Left ventricle myocardium inferior (tissue), 1 donor: Measurements from ENCODE around the gene DOHH. TPM values are rescaled to one million over a fixed set of nuclear protein-coding genes. Genes with fewer than 3 reads are reported as not detected.
"Not testable (repeated sequence)": the region's sequence is repeated elsewhere in the genome, so short reads cannot be mapped to it uniquely, and the experiment has no call there.

Source experiments
- DNase-seq: peaks from one replicate; pipeline ENCODE4 v3.0.0-alpha.2; 2020
- H3K27ac ChIP-seq: fragments of 200-600 bp; replicated peaks from 2 replicates; pipeline ENCODE4 v1.8.0; 2021
- H3K27me3 ChIP-seq: fragments of 200-600 bp; 2 replicates; pipeline ENCODE4 v1.8.0; 2021; ENCODE audit warnings: low read depth
- H3K36me3 ChIP-seq: fragments of 200-600 bp; 2 replicates; pipeline ENCODE4 v1.8.0; 2021
- H3K4me1 ChIP-seq: fragments of 200-600 bp; 2 replicates; pipeline ENCODE4 v1.8.0; 2021
- H3K4me3 ChIP-seq: fragments of 200-600 bp; 2 replicates; pipeline ENCODE4 v1.8.0; 2021; ENCODE audit warnings: mild to moderate bottlenecking, moderate library complexity
- H3K9me3 ChIP-seq: fragments of 200-600 bp; replicated peaks from 2 replicates; pipeline ENCODE4 v1.8.0; 2021
- CTCF ChIP-seq: fragments of 200-600 bp; IDR thresholded peaks from 2 replicates; pipeline ENCODE4 v1.8.0; 2021; ENCODE audit warnings: antibody characterized with exemption, mild to moderate bottlenecking, borderline replicate concordance
- intact Hi-C: fragments of 100-400 bp; cut with micrococcal nuclease; formaldehyde crosslinking; loops from one replicate; pipeline ENCODE4 v1.11.0; 2022
- total RNA-seq: library from RNA; stranded (reverse); fragmentation: NEBNext Ultra II Directional; extraction: Animal tissue kit (Norgen Biotek cat#: 25700); gene quantifications from one replicate; pipeline ENCODE4 v1.2.1, GENCODE V29; 2021
- donor health status: DM: no; HTN: yes; CAD: no; lungs with severe emphysema.

DOHH gene
- total RNA-seq, 1 donor from 2014 or later = 11.1 TPM

GRCh38 chr19:3455960-3456601, 44.4 kb downstream of the DOHH start:
- TF ChIP-seq CTCF = no peak
- H3K27me3 ChIP-seq = no peaks in the 10 kb centered on the region
- intact Hi-C loops = no loop called here
- no peak overlapping the region for H3K4me3 ChIP-seq
- no peaks in the 10 kb centered on the region for H3K9me3 ChIP-seq
- H3K27ac ChIP-seq = peak overlapping the region; percentile 90
- no peak for DNase-seq
- peaks cover 66% of the 10 kb centered on the region for H3K36me3 ChIP-seq
- H3K4me1 ChIP-seq = peaks cover 50% of the 10 kb centered on the region

- Histone ChIP-seq H3K27ac (no peak overlapping the region), H3K27me3 (no peaks in the 10 kb centered on the region), H3K4me3 (no peak overlapping the region), H3K4me1 (peaks cover 56% of the 10 kb centered on the region), H3K9me3 (no peaks in the 10 kb centered on the region), H3K36me3 (peaks cover 63% of the 10 kb centered on the region)
- DNase-seq = no peak
- no peak for TF ChIP-seq CTCF
- intact Hi-C loops = no loop called here
Measured at GRCh38 chr19:3455393-3455955, 45.0 kb downstream of the DOHH start.

GRCh38 chr19:3454656-3455392, 45.6 kb downstream of the DOHH start:
- H3K27ac ChIP-seq = no peak overlapping the region
- intact Hi-C loops = no loop called here
- no peak overlapping the region for H3K4me3 ChIP-seq
- H3K27me3 ChIP-seq = no peaks in the 10 kb centered on the region
- TF ChIP-seq CTCF = no peak
- H3K9me3 ChIP-seq = no peaks in the 10 kb centered on the region
- peaks cover 67% of the 10 kb centered on the region for H3K36me3 ChIP-seq
- no peak for DNase-seq
- peaks cover 53% of the 10 kb centered on the region for H3K4me1 ChIP-seq

GRCh38 chr19:3453840-3454239, 46.6 kb downstream of the DOHH start:
- no peak overlapping the region for H3K4me3 ChIP-seq
- TF ChIP-seq CTCF = no peak
- no peak overlapping the region for H3K27ac ChIP-seq
- peaks cover 43% of the 10 kb centered on the region for H3K4me1 ChIP-seq
- intact Hi-C loops = no loop called here
- peaks cover 77% of the 10 kb centered on the region for H3K36me3 ChIP-seq
- H3K27me3 ChIP-seq = no peaks in the 10 kb centered on the region
- no peaks in the 10 kb centered on the region for H3K9me3 ChIP-seq
- DNase-seq = no peak

GRCh38 chr19:3452942-3453214, 47.6 kb downstream of the DOHH start:
- DNase-seq, intact Hi-C loops, H3K9me3 ChIP-seq, H3K27me3 ChIP-seq, H3K4me3 ChIP-seq, H3K27ac ChIP-seq: not testable (repeated sequence)
- H3K4me1 ChIP-seq = peaks cover 33% of the 10 kb centered on the region
- H3K36me3 ChIP-seq = peaks cover 86% of the 10 kb centered on the region
